ENCODE measurements around the gene SLC18B1. TPM values are rescaled to one million over a fixed set of nuclear protein-coding genes. Genes with fewer than 3 reads are reported as not detected.

The SLC18B1 gene
- total and polyA plus RNA-seq, 2 of the 8 experiments (the other 6 are each of a cell fraction or from before 2014, with no cell fraction given) = 17.2 to 23.4 TPM

- Histone ChIP-seq H3K27ac (ENCODE audit: low read depth, low read length) (no peak overlapping the region), H4K20me1 (replicated peaks in 1 of 2; ENCODE audit: control insufficient read depth in 1 of 2, insufficient read depth in 2 of 2, low read length in 2 of 2) (no peaks in the 10 kb centered on the region), H3K4me3 (ENCODE audit: extremely low read depth in 1 of 4, insufficient read depth in 2 of 4, low read depth in 3 of 4, low read length in 4 of 4) (no peak overlapping the region), H4K5ac (ENCODE audit: insufficient read length, low read depth, low read length) (no peak overlapping the region), H3K18ac (ENCODE audit: extremely low read depth, low read length) (no peak overlapping the region), H2AK5ac (ENCODE audit: low read depth, low read length) (no peak overlapping the region), H3K9me3 (ENCODE audit: insufficient read depth in 2 of 2, low read depth in 1 of 2, low read length in 1 of 2) (no peaks in the 10 kb centered on the region), H2BK20ac (ENCODE audit: low read length) (no peak overlapping the region), H3K79me2 (ENCODE audit: control insufficient read depth in 1 of 2, insufficient read depth in 2 of 2, low read length in 2 of 2) (no peaks in the 10 kb centered on the region), H2BK15ac (ENCODE audit: low read length) (no peak overlapping the region), H3K27me3 (replicated peaks in 1 of 4; ENCODE audit: control insufficient read depth in 3 of 4, extremely low read depth in 1 of 4, insufficient read depth in 3 of 4, low read length in 3 of 4) (no peaks in the 10 kb centered on the region), H3K79me1 (ENCODE audit: low read depth, low read length) (no peaks in the 10 kb centered on the region), H2BK5ac (ENCODE audit: low read depth, low read length) (no peak overlapping the region), H4K8ac (ENCODE audit: extremely low read depth, insufficient read depth, low read length) (no peak overlapping the region), H3K14ac (ENCODE audit: insufficient read length) (no peak overlapping the region), H3K56ac (replicated peaks; ENCODE audit: insufficient read length, low read depth, low read length) (no peak overlapping the region), H3K9ac (replicated peaks in 1 of 4; ENCODE audit: extremely low read depth in 1 of 4, low read depth in 3 of 4, low read length in 3 of 4) (no peak overlapping the region), H2BK120ac (replicated peaks; ENCODE audit: low read depth, low read length) (no peak overlapping the region), H3K36me3 (ENCODE audit: control insufficient read depth in 2 of 4, insufficient read depth in 4 of 4, low read length in 3 of 4) (no peaks in the 10 kb centered on the region), H3K4ac (replicated peaks; ENCODE audit: insufficient read length, low read depth, low read length) (no peak overlapping the region), H3K4me1 (replicated peaks in 1 of 4; ENCODE audit: control insufficient read depth in 3 of 4, insufficient read depth in 4 of 4, low read length in 3 of 4) (no peaks in the 10 kb centered on the region), H3K23ac (ENCODE audit: insufficient read length) (no peak overlapping the region), H2BK12ac (ENCODE audit: low read depth, low read length) (no peak overlapping the region), H4K91ac (replicated peaks; ENCODE audit: insufficient read length, low read length) (no peak overlapping the region), H3K4me2 (ENCODE audit: insufficient read depth in 1 of 2, low read depth in 2 of 2, low read length in 2 of 2) (no peak overlapping the region), H3K23me2 (ENCODE audit: low read depth, low read length) (no peaks in the 10 kb centered on the region), H2AFZ (ENCODE audit: low read length) (no peak overlapping the region)
- no peak for DNase-seq (ENCODE audit: low read depth in 1 of 2, low spot score in 2 of 2)
- WGBS, 2 experiments (ENCODE audit: extremely low coverage in 1 of 2, insufficient coverage in 1 of 2, insufficient read length in 1 of 2, insufficient replicate concordance in 2 of 2, low coverage in 1 of 2, low lambda C conversion rate in 2 of 2, missing lambda C conversion rate in 1 of 2) = 92% methylated on average over 4 of the region's 4 CpGs; no CpG with 5 or more reads in 1 of the 2 experiments
- no peak for FAIRE-seq
- ChIA-PET CTCF (ENCODE audit: partially characterized antibody) (interaction anchor here (4.1 kb wide), 1 partner anchor 10 kb away, joined by 38 read pairs; the partner anchor contains the start of gene VNN1), POLR2A (ENCODE audit: partially characterized antibody) (no interaction called here)
- TF ChIP-seq SP2 (IDR thresholded peaks at IDR 0.05; ENCODE audit: low read length) (no peak), SUZ12 (IDR thresholded peaks at IDR 0.05; ENCODE audit: low read length) (no peak)
Measured at GRCh38 chr6:132726608-132726975, 71.8 kb downstream of the SLC18B1 start.

Measured in H1 (cell line).